Vagina (tissue), 2 donors: ENCODE results near the gene RNF146. TPM values are rescaled to one million over a fixed set of nuclear protein-coding genes. Genes with fewer than 3 reads are reported as not detected.

Experiments used
- DNase-seq, 2 donors: peaks; one replicate each; pipeline ENCODE4 v3.0.0-alpha.2; 2017; ENCODE audit errors: extremely low spot score in 2 of 2
- H3K27ac ChIP-seq: fragments of 200-600 bp; sonication (generic); one replicate; pipeline ENCODE4 v1.5.1; 2019
- H3K27me3 ChIP-seq: fragments of 200-600 bp; sonication (generic); one replicate; pipeline ENCODE4 v1.5.1; 2019
- H3K36me3 ChIP-seq, 2 donors: fragments of 200-600 bp; sonication (generic); one replicate each; pipeline ENCODE4 v1.5.1; 2017 to 2019
- H3K4me1 ChIP-seq: fragments of 200-600 bp; sonication (generic); one replicate; pipeline ENCODE4 v1.5.1; 2019
- H3K4me3 ChIP-seq, 2 donors: fragments of 200-600 bp; sonication (generic); 1 replicate in 1 of 2; 2 replicates in 1 of 2; pipeline ENCODE4 v1.5.1; 2016 to 2019
- H3K9me3 ChIP-seq: fragments of 200-600 bp; sonication (generic); one replicate; pipeline ENCODE4 v1.5.1; 2019
- POLR2A ChIP-seq, 2 donors: fragments of 450-650 bp; IDR thresholded peaks; one replicate each; pipeline ENCODE4 v1.6.1; 2017; ENCODE audit warnings: antibody characterized with exemption in 2 of 2, mild to moderate bottlenecking in 2 of 2, moderate library complexity in 2 of 2
- POLR2AphosphoS5 ChIP-seq, 2 donors: sonication (generic); formaldehyde crosslinking; IDR thresholded peaks; one replicate each; pipeline ENCODE4 v1.9.0; 2017; ENCODE audit warnings: antibody characterized with exemption in 2 of 2, mild to moderate bottlenecking in 2 of 2, low read depth in 1 of 2; ENCODE audit not compliant: insufficient read depth in 1 of 2
- intact Hi-C: fragments of 100-400 bp; cut with DNase I; formaldehyde crosslinking; loops from one replicate; pipeline ENCODE4 v1.15.1; 2023
- total RNA-seq: library from RNA; depleted of rRNA; stranded (reverse); fragments of >200 nt; gene quantifications from one replicate; pipeline ENCODE4 v1.2.3, GENCODE V29; 2016
- TF ChIP-seq, protein P1 (sequence below), 3 experiments: fragments of 450-650 bp in 2 of 3; fragments of 200-600 bp in 1 of 3; sonication (generic) in 1 of 3; IDR thresholded peaks; one replicate each; pipeline ENCODE4 v1.5.1; 2017 to 2019; ENCODE audit warnings: antibody characterized with exemption in 3 of 3, mild to moderate bottlenecking in 2 of 3, moderate library complexity in 2 of 3

The RNF146 gene
- total RNA-seq, 1 donor from 2014 or later: 53.0 TPM

- TF ChIP-seq POLR2A (IDR thresholded peaks at IDR 0.05): no peak
- TF ChIP-seq, protein P1, sequence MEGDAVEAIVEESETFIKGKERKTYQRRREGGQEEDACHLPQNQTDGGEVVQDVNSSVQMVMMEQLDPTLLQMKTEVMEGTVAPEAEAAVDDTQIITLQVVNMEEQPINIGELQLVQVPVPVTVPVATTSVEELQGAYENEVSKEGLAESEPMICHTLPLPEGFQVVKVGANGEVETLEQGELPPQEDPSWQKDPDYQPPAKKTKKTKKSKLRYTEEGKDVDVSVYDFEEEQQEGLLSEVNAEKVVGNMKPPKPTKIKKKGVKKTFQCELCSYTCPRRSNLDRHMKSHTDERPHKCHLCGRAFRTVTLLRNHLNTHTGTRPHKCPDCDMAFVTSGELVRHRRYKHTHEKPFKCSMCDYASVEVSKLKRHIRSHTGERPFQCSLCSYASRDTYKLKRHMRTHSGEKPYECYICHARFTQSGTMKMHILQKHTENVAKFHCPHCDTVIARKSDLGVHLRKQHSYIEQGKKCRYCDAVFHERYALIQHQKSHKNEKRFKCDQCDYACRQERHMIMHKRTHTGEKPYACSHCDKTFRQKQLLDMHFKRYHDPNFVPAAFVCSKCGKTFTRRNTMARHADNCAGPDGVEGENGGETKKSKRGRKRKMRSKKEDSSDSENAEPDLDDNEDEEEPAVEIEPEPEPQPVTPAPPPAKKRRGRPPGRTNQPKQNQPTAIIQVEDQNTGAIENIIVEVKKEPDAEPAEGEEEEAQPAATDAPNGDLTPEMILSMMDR (IDR thresholded peaks at IDR 0.05): no peak
- TF ChIP-seq POLR2AphosphoS5 (IDR thresholded peaks at IDR 0.05; ENCODE audit: insufficient read depth in 1 of 2, low read depth in 1 of 2): no peak
- Histone ChIP-seq H3K27me3 (no peaks in the 10 kb centered on the region), H3K36me3 (no peaks in the 10 kb centered on the region), H3K4me3 (no peak overlapping the region), H3K9me3 (no peaks in the 10 kb centered on the region), H3K27ac (no peak overlapping the region), H3K4me1 (no peaks in the 10 kb centered on the region)
- no peak for DNase-seq
- intact Hi-C loops: no loop called here
Observed at GRCh38 chr6:127243501-127243900, 23.2 kb upstream of the RNF146 start.

DNA sequence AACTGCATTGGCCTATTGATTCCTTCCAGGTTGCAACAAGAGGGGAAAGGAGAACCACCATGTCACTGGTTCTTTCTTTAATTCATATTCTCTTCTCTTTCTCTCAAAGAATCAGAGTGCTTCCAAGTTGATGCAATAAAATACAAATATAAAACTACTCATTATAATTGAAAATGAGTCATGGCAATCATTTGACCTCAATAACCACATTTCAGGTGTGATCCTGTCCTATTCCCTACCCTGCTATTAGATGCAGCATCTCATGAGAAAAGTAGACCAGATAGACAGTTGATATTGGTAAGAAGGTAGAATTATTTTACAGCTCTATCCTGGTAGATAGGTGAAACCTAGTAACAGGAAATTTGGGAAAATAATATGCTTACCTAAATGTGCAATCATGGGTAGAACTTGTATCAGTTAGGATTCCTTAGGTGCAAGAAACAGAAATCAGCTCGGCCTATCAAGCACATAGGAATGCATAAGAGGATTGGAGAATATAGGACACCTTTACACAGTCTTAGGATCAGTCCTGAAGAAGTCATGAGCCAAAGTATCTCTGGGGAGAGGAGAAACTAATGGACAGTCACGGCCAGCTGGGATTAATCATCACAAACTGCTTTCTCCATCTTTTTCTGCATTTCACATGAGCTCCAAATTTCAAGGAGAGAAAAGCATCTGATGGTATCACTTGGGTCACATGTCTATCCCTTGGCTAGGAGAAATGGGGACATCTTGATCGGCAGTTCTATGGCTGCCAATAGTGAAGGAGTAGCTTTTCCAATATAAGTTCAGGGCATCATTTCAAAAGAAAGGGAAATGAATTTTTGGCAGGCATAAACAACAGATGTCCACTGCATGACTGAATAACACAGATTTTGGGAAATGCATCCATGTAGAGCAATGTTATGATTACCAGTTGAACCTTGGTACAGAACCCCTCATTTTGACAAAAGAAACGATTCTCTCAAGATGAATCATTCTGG, 19.3 kb upstream of the RNF146 start:
- intact Hi-C loops: no loop called here

GRCh38 chr6:127249621-127250020, 17.0 kb upstream of the RNF146 start:
- TF ChIP-seq, protein P1 (IDR thresholded peaks at IDR 0.05): no peak
- TF ChIP-seq POLR2AphosphoS5 (IDR thresholded peaks at IDR 0.05; ENCODE audit: insufficient read depth in 1 of 2, low read depth in 1 of 2): no peak
- TF ChIP-seq POLR2A (IDR thresholded peaks at IDR 0.05): no peak

More for the DNA sequence above, 19.3 kb upstream of the RNF146 start:
- Histone ChIP-seq H3K4me1 (no peaks in the 10 kb centered on the region), H3K27ac (no peak overlapping the region), H3K27me3 (no peaks in the 10 kb centered on the region), H3K36me3 (no peaks in the 10 kb centered on the region), H3K9me3 (no peaks in the 10 kb centered on the region), H3K4me3 (no peak overlapping the region)
- TF ChIP-seq, protein P1 (IDR thresholded peaks at IDR 0.05): no peak
- TF ChIP-seq POLR2A (IDR thresholded peaks at IDR 0.05): no peak
- TF ChIP-seq POLR2AphosphoS5 (IDR thresholded peaks at IDR 0.05; ENCODE audit: insufficient read depth in 1 of 2, low read depth in 1 of 2): no peak
- DNase-seq: no peak

DNA sequence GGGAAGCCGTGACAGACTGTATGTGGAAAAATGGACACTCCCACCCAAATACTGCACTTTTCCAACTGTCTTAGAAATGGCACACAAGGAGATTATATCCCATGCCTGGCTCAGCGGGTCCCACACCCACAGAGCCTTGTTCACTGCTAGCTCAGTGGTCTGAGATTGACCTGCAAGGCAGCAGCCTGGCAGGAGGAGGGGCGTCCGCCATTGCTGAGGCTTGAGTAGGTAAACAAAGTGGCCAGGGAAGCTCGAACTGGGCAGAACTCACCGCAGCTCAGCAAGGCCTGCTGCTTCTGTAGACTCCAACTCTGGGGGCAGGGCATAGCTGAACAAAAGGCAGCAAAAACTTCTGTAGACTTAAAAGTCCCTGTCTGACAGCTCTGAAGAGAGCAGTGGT, 11.4 kb upstream of the RNF146 start:
- no peak overlapping the region for H3K27ac ChIP-seq
- H3K4me1 ChIP-seq: no peaks in the 10 kb centered on the region
- no peaks in the 10 kb centered on the region for H3K9me3 ChIP-seq
- no peak overlapping the region for H3K4me3 ChIP-seq
- no peaks in the 10 kb centered on the region for H3K27me3 ChIP-seq
- TF ChIP-seq POLR2A (IDR thresholded peaks at IDR 0.05): no peak
- TF ChIP-seq POLR2AphosphoS5 (IDR thresholded peaks at IDR 0.05; ENCODE audit: insufficient read depth in 1 of 2, low read depth in 1 of 2): no peak
- TF ChIP-seq, protein P1 (IDR thresholded peaks at IDR 0.05): no peak
- DNase-seq: no peak
- intact Hi-C loops: no loop called here
- no peaks in the 10 kb centered on the region for H3K36me3 ChIP-seq

More at GRCh38 chr6:127249621-127250020, 17.0 kb upstream of the RNF146 start:
- no peaks in the 10 kb centered on the region for H3K4me1 ChIP-seq
- H3K27ac ChIP-seq: no peak overlapping the region
- H3K27me3 ChIP-seq: no peaks in the 10 kb centered on the region
- no peaks in the 10 kb centered on the region for H3K36me3 ChIP-seq
- DNase-seq: no peak
- H3K9me3 ChIP-seq: no peaks in the 10 kb centered on the region
- intact Hi-C loops: no loop called here
- H3K4me3 ChIP-seq: no peak overlapping the region

- intact Hi-C loops: loop anchor here (10.0 kb wide), 1 partner anchor 138 kb away; no protein-coding TSS in a partner anchor
- TF ChIP-seq, protein P1 (IDR thresholded peaks at IDR 0.05): no peak
- TF ChIP-seq POLR2AphosphoS5 (IDR thresholded peaks at IDR 0.05; ENCODE audit: insufficient read depth in 1 of 2, low read depth in 1 of 2): no peak
- TF ChIP-seq POLR2A (IDR thresholded peaks at IDR 0.05): no peak
- no peak for DNase-seq
- Histone ChIP-seq H3K27ac (no peak overlapping the region), H3K4me1 (peaks cover 9% of the 10 kb centered on the region), H3K9me3 (no peaks in the 10 kb centered on the region), H3K36me3 (no peaks in the 10 kb centered on the region), H3K27me3 (no peaks in the 10 kb centered on the region), H3K4me3 (no peak overlapping the region)
Observed at GRCh38 chr6:127262896-127263295, 3.8 kb upstream of the RNF146 start.
